Islet of Langerhans (tissue), 1 donor: ENCODE measurements around the gene PATZ1.

Experiments
- FAIRE-seq: peaks from one replicate; lab custom pipeline; 2011; peaks lifted over from hg19 to GRCh38; lab: Jason Lieb, UNC

PATZ1 gene

DNA sequence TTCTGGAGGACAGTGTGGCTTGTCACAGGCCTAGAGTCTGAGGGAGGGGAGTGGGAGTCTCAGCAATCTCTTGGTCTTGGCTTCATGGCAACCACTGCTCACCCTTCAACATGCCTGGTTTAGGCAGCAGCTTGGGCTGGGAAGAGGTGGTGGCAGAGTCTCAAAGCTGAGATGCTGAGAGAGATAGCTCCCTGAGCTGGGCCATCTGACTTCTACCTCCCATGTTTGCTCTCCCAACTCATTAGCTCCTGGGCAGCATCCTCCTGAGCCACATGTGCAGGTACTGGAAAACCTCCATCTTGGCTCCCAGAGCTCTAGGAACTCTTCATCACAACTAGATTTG, 66.8 kb downstream of the PATZ1 start:
- FAIRE-seq, result no peak

DNA sequence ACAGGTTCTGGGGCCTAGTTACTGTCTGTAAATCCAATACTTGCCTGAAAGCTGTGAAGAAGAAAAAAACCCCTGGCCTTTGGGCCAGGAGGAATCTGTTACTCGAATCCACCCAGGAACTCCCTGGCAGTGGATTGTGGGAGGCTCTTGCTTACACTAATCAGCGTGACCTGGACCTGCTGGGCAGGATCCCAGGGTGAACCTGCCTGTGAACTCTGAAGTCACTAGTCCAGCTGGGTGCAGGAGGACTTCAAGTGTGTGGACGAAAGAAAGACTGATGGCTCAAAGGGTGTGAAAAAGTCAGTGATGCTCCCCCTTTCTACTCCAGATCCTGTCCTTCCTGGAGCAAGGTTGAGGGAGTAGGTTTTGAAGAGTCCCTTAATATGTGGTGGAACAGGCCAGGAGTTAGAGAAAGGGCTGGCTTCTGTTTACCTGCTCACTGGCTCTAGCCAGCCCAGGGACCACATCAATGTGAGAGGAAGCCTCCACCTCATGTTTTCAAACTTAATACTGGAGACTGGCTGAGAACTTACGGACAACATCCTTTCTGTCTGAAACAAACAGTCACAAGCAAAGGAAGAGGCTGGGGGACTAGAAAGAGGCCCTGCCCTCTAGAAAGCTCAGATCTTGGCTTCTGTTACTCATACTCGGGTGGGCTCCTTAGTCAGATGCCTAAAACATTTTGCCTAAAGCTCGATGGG, 67.4 kb downstream of the PATZ1 start:
- FAIRE-seq, result no peak

DNA sequence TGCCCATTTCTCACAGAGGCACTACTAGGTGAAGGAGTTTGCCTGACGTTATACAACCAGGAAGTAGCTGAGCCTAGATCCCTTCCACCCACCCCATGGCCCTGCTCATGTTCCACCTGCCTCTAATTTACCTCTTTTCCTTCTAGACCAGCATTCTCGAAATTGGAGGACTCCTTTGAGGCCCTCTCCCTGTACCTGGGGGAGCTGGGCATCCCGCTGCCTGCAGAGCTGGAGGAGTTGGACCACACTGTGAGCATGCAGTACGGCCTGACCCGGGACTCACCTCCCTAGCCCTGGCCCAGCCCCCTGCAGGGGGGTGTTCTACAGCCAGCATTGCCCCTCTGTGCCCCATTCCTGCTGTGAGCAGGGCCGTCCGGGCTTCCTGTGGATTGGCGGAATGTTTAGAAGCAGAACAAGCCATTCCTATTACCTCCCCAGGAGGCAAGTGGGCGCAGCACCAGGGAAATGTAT, 68.0 kb downstream of the PATZ1 start:
- no peak for FAIRE-seq

DNA sequence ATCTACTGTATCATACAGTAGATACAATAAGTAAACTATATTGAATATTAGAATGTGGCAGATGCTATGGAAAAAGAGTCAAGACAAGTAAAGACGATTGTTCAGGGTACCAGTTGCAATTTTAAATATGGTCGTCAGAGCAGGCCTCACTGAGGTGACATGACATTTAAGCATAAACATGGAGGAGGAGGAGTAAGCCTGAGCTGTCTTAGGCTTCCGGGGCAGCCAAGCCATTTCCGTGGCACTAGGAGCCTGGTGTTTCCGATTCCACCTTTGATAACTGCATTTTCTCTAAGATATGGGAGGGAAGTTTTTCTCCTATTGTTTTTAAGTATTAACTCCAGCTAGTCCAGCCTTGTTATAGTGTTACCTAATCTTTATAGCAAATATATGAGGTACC, 68.4 kb downstream of the PATZ1 start:
- no peak for FAIRE-seq

- FAIRE-seq, result no peak
Measured at GRCh38 chr22:31276426-31277167, 69.5 kb downstream of the PATZ1 start.
